HG02840 (cell line): ENCODE measurements around the gene A1CF.
"Not testable (repeated sequence)": the region's sequence is repeated elsewhere in the genome, so short reads cannot be mapped to it uniquely, and the experiment has no call there.

Experiments
- ATAC-seq: cut with Tn5 transposase; IDR thresholded peaks from one replicate; pipeline ENCODE4 v1.9.1; 2021; ENCODE audit warnings: mild to moderate bottlenecking, moderate library complexity, moderate number of reproducible peaks; ENCODE audit not compliant: unreplicated experiment, low FRiP score

Gene A1CF

GRCh38 chr10:50885097-50885859 is at the start of gene A1CF:
A1CF (minus strand) TSS chr10:50885627; CDS start chr10:50859940, 25,687 bp downstream.
- ATAC-seq, result no peak

GRCh38 chr10:50931948-50932431 is 46.6 kb upstream of the A1CF start:
- no peak for ATAC-seq

GRCh38 chr10:50929670-50930069 is 44.2 kb upstream of the A1CF start:
- no peak for ATAC-seq

GRCh38 chr10:50928190-50928552 is 42.7 kb upstream of the A1CF start:
- no peak for ATAC-seq

- no peak for ATAC-seq
These were observed 42.2 kb upstream of the A1CF start for GRCh38 chr10:50927522-50928189.

- not testable (repeated sequence) for ATAC-seq
These were observed 38.0 kb upstream of the A1CF start for GRCh38 chr10:50923471-50923870.

- no peak for ATAC-seq
These were observed 33.6 kb upstream of the A1CF start for GRCh38 chr10:50919010-50919409.

GRCh38 chr10:50918529-50918928 is 33.1 kb upstream of the A1CF start:
- ATAC-seq, result no peak

GRCh38 chr10:50917486-50917885 is 32.1 kb upstream of the A1CF start:
- no peak for ATAC-seq

- no peak for ATAC-seq
These were observed 24.0 kb upstream of the A1CF start for GRCh38 chr10:50909334-50910014.

GRCh38 chr10:50908366-50908765 is 22.9 kb upstream of the A1CF start:
- no peak for ATAC-seq

- ATAC-seq, result not testable (repeated sequence)
These were observed 20.4 kb upstream of the A1CF start for GRCh38 chr10:50905797-50906196.

GRCh38 chr10:50896721-50897120 is 11.3 kb upstream of the A1CF start:
- no peak for ATAC-seq

GRCh38 chr10:50894312-50894711 is 8.9 kb upstream of the A1CF start:
- no peak for ATAC-seq

GRCh38 chr10:50892467-50892866 is 7.0 kb upstream of the A1CF start:
- no peak for ATAC-seq

GRCh38 chr10:50884302-50884701 is 1.1 kb downstream of the A1CF start:
- ATAC-seq, result no peak

GRCh38 chr10:50883629-50884028 is 1.8 kb downstream of the A1CF start:
- no peak for ATAC-seq

GRCh38 chr10:50882540-50882983 is 2.9 kb downstream of the A1CF start:
- ATAC-seq, result no peak

GRCh38 chr10:50881046-50881445 is 4.4 kb downstream of the A1CF start:
- not testable (repeated sequence) for ATAC-seq

GRCh38 chr10:50876429-50876828 is 9.0 kb downstream of the A1CF start:
- no peak for ATAC-seq

- ATAC-seq, result no peak
These were observed 10.7 kb downstream of the A1CF start for GRCh38 chr10:50874723-50875122.
